NT2/D1 (cell line): ENCODE measurements around the gene MYO1G.

Experiments used
- SUZ12 ChIP-seq: IDR thresholded peaks from 2 replicates; pipeline ENCODE4 v1.6.1; 2011; ENCODE audit not compliant: insufficient read length, insufficient read depth; ENCODE audit errors: extremely low read depth
- YY1 ChIP-seq: IDR thresholded peaks from 2 replicates; pipeline ENCODE4 v1.6.1; 2011; ENCODE audit not compliant: insufficient read length, insufficient read depth

GRCh38 chr7:44974549-44974948 lies 4.3 kb downstream of the MYO1G start:
- no peak for TF ChIP-seq SUZ12
- no peak for TF ChIP-seq YY1
